HG03342 (cell line): ENCODE data around the gene C4orf33.
"Not testable (repeated sequence)": the region's sequence is repeated elsewhere in the genome, so short reads cannot be mapped to it uniquely, and the experiment has no call there.

Source experiments
- ATAC-seq: cut with Tn5 transposase; IDR thresholded peaks from one replicate; pipeline ENCODE4 v1.9.1; 2021; ENCODE audit warnings: mild to moderate bottlenecking, moderate library complexity; ENCODE audit not compliant: unreplicated experiment

Gene C4orf33

DNA sequence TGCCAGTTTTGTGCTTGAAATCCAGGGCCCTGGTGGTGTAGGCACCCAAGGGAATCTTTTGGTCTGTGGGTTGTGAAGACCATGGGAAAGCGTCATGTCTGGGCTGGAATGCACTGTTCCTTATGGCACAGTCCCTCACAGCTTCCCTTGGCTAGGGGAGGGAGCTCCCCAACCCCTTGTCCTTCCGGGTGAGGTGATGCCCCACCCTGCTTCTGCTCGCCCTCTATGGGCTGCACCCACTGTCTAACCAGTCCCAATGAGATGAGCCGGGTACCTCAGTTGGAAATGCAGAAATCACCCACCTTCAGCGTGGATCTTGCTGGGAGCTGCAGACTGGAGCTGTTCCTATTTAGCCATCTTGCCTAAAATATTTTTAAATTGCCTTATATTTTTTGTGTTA lies 30.7 kb downstream of the C4orf33 start:
- not testable (repeated sequence) for ATAC-seq

GRCh38 chr4:129129143-129129542 lies 33.2 kb downstream of the C4orf33 start:
- ATAC-seq, result no peak

- no peak for ATAC-seq
These were observed 35.4 kb downstream of the C4orf33 start for GRCh38 chr4:129131343-129131742.

- no peak for ATAC-seq
These were observed 40.5 kb downstream of the C4orf33 start for GRCh38 chr4:129136433-129136832.

DNA sequence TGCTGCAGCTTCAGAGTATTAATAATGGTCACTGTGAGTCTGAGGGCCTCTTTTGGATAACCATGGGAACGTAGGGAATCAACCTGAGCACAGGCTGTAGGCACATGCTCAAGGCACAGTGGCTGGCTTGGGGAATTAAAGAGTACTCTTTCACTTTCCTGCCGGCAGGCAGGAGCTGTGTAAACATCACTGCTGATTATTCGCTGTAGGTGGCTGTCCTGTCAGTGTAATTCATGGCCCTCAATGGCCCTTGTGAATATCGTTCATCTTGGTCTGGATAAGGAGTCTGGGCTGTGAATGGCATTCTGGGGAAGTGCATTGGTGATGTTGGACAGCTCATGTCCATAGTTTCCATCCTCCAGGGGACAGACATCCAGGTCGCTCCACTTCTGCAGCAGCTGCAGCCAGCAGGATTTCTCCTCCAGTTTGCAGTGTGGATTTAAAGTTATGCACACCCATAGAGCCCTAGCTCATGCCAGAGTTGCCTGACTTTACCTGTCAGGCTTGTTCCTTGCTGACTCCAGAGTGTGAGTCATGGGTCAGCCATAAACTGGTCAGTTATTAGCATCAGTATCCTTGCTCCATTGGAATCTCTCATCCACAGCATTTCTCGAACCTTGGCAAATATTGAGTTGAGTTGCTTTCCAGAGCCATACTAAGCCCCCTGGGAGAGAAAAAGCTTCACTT lies 43.0 kb downstream of the C4orf33 start:
- no peak for ATAC-seq

GRCh38 chr4:129140521-129140920 lies 44.6 kb downstream of the C4orf33 start:
- ATAC-seq, result no peak

GRCh38 chr4:129143359-129143758 lies 47.4 kb downstream of the C4orf33 start:
- no peak for ATAC-seq

DNA sequence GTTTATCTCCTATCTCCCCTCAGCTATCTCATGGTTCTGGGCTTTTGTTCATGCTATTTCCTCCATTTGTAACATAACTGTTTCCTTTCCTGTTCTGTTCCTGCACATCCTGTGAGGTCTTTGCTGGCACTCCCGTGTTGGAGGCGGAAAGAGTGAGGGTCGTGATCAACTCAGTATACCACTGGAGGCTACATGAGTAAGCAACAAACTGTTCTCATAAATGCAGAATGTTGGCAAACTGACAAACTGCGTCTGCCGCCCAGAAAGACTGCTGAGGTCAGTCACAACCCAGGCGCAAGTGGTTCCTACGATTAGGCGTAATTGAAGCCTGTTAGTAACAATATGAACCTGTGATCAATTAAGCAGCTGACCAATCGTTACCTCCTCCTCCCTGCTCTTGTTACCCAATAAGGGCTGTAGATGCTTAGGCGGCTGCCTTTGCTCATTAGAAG lies 48.8 kb downstream of the C4orf33 start:
- ATAC-seq, result no peak

DNA sequence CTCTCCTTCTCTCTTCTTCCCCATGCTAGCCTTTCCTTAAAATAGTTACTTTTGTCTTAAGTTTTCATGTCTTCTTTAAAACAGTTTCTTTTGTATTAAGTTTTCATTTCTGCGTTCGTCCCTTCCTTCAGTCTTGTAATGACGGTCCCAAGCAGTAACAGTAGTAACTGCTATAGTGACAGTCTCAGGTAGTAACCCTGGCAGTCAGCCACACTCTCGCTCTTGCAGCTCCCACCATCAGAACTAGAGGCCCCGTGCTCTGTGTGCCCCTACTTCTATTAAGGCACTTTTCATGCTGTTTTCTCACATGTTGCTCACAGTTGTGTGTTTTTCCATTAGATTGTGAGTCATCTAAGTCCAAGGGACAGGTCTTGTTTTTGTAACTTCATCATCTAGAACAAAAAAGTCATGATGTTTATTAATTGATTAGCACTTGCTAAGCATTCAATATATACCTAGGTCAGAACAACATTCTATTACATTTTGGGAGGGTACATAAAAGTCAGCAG lies 49.3 kb downstream of the C4orf33 start:
- ATAC-seq, result no peak

GRCh38 chr4:129146639-129147038 lies 50.7 kb downstream of the C4orf33 start:
- no peak for ATAC-seq

DNA sequence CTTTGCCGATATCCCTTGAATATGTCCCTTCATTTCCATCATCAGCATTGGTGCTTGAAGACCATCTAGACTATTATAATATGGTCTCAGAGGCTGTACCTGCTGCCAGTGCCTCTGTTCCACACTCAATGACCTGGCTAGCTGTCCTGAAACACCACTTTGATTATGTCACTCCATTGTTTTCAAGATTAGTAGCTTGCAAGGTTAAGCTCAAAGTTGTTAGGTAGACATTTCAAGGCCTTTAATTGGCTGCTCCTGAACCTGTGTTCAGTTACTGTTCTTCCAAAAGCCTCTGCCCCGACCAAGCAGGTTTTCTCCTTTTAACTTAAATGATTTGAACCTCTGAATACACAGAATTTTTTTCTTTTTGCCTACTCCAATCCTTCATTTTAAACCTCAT lies 52.9 kb downstream of the C4orf33 start:
- ATAC-seq, result no peak

DNA sequence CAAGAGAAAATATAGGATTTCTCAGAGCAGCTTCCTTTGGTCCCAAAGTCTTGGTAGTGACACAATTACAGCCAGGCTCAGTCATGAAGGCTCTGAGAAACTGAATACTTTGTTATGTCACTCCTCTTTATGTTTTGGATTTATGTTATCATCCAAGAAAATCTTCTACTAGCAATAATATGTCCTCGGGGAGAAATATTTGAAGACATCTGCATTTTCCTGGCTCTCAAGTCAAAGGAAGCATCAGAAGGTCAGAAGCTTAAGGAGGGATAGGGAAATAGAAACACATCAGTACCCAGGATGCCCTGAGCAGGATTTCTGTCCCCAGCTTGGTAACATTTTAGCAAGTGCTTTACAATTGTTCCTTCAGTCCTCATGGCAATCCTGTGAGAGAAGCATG lies 54.0 kb downstream of the C4orf33 start:
- no peak for ATAC-seq

DNA sequence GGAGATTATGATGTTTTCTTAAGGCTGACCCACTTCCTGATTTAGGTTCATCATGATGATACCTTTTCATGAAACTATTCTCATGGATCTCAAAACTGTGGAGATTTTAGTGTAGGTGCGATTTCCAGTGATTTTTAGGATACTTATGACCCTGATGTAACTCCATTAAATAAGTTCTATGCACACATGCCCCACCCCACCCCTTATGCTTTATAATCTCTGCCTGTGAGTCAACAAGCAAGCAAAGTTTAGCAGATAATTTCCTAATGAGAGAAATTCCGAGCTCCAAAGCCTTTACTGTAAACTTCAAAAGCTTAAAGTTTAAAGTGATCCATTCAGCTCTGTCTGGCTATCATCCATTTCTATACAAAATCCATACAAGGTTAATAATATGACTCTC lies 56.4 kb downstream of the C4orf33 start:
- ATAC-seq, result no peak

GRCh38 chr4:129153700-129154099 lies 57.7 kb downstream of the C4orf33 start:
- ATAC-seq, result no peak

GRCh38 chr4:129162450-129162849 lies 66.5 kb downstream of the C4orf33 start:
- no peak for ATAC-seq

- no peak for ATAC-seq
These were observed 67.5 kb downstream of the C4orf33 start for GRCh38 chr4:129163427-129163826.

DNA sequence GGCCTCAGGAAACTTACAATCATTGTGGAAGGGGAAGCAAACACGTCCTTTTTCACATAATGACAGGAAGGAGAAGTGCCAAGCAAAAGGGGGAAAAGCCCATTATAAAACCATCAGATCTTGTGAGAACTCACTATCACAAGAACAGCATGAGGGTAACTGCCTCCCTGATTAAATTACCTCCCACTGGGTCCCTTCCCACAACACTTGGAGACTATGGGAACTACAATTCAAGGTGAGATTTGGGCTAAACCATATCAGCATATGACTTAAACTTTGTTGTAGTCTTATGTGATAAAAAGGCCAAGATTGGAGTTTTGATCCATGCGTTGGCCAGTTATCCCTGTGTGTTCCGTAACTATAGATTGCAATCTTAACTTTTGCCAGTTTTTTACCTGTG lies 68.3 kb downstream of the C4orf33 start:
- no peak for ATAC-seq
